ENCODE data around the gene CLIC6.

Gene CLIC6

DNA sequence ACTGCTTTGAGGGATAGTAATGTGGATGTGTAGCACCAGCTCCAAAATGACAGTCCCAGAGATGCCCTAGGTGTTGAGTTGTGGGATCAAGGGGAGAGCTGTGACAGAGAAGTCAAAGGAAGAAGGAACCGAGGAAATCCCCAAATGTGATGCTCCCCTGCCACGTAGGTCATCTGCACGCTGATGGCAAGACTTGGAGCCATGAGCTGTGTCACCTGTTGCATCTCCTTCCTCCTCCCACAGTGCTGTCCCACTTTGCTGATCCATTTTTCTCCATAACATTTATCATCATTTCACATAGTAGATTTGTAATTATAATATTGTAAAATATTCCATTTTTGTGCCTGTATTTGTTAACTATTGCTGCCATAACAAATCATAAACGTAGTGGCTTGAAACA is 36.3 kb upstream of the CLIC6 start:
- TF ChIP-seq, protein P1, sequence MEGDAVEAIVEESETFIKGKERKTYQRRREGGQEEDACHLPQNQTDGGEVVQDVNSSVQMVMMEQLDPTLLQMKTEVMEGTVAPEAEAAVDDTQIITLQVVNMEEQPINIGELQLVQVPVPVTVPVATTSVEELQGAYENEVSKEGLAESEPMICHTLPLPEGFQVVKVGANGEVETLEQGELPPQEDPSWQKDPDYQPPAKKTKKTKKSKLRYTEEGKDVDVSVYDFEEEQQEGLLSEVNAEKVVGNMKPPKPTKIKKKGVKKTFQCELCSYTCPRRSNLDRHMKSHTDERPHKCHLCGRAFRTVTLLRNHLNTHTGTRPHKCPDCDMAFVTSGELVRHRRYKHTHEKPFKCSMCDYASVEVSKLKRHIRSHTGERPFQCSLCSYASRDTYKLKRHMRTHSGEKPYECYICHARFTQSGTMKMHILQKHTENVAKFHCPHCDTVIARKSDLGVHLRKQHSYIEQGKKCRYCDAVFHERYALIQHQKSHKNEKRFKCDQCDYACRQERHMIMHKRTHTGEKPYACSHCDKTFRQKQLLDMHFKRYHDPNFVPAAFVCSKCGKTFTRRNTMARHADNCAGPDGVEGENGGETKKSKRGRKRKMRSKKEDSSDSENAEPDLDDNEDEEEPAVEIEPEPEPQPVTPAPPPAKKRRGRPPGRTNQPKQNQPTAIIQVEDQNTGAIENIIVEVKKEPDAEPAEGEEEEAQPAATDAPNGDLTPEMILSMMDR (IDR thresholded peaks at IDR 0.05): no peak

DNA sequence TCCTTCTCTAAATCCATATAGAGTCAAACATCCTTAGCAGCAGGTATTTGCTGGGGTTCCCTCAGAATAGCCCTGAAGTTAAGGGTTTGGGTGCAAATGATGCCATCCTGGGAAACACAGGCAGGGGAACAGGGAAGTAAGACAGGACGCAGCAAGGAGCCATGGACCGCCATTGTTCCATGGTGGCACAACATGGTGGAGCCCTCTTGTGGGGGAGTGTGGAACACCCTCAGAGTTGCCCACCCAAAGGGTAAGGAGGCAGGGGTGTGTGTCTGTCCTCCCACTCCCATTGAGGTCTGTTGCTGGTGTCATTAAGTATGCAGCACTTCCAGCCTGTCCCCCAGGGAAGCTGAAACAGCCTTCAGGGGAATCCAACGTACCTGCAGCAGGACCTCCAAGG is 33.5 kb upstream of the CLIC6 start:
- TF ChIP-seq, protein P1 (IDR thresholded peaks at IDR 0.05): peak; percentile 37

DNA sequence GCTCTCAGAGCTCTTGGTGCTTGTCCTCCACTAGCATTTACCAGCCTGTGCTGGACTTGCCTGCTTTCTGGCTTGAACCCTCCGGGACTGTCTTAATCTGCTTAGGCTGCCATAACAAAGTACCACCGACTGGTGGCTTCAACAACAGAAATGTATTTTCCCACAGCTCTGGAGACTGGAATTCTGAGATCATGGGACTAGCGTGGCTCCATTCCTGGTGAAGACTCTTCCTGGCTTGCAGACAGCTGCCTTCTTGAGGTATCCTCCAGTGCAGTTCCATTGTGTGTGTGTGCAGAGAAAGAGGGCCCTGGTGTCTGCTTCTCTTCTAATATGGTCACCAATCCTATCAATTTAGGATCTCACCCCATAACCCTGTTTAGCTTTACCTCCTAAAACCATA is 31.8 kb upstream of the CLIC6 start:
- TF ChIP-seq, protein P1 (IDR thresholded peaks at IDR 0.05): no peak

- TF ChIP-seq, protein P1 (IDR thresholded peaks at IDR 0.05): no peak
Observed at GRCh38 chr21:34639250-34639649, 29.5 kb upstream of the CLIC6 start.

- TF ChIP-seq, protein P1 (IDR thresholded peaks at IDR 0.05): no peak
Observed at GRCh38 chr21:34639882-34640788, 28.7 kb upstream of the CLIC6 start.

DNA sequence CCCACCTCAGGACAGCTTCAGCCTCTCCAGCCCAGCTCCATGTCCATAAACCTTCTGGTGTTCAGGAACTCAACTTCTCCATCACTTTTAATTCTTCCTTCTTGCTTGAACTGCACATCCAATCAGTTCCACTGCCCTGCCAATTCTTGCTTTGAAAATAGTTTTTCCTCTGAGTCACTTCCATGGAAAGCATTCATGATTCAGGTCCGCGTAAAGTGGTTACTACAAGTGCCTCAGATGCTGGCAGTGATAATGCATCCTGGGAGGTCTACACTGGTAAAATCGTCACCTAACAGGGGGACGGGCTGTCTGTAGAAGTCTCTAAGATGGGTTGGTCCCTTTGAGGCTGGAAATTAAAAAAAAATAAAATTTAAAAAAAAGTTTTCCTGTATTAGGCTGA is 27.9 kb upstream of the CLIC6 start:
- TF ChIP-seq, protein P1 (IDR thresholded peaks at IDR 0.05): no peak

GRCh38 chr21:34642211-34643075 is 26.4 kb upstream of the CLIC6 start:
- TF ChIP-seq, protein P1 (IDR thresholded peaks at IDR 0.05): no peak
